Ishikawa (cell line): ENCODE results near the gene PDE3A.

Experiments
- CEBPB ChIP-seq: IDR thresholded peaks from 2 replicates; pipeline ENCODE4 v1.6.1; 2012
- CREB1 ChIP-seq: IDR thresholded peaks from 2 replicates; pipeline ENCODE4 v1.6.1; 2012; ENCODE audit warnings: low read depth
- EGR1 ChIP-seq: IDR thresholded peaks from 2 replicates; pipeline ENCODE4 v1.6.1; 2012
- EP300 ChIP-seq: IDR thresholded peaks from 2 replicates; pipeline ENCODE4 v1.6.1; 2012; ENCODE audit warnings: borderline replicate concordance
- FOXM1 ChIP-seq: IDR thresholded peaks from 2 replicates; pipeline ENCODE4 v1.6.1; 2012; ENCODE audit warnings: low read depth, borderline replicate concordance
- MAX ChIP-seq: IDR thresholded peaks from 2 replicates; pipeline ENCODE4 v1.6.1; 2012
- NFIC ChIP-seq: IDR thresholded peaks from 2 replicates; pipeline ENCODE4 v1.6.1; 2012
- RAD21 ChIP-seq: IDR thresholded peaks from 2 replicates; pipeline ENCODE4 v1.6.1; 2012; ENCODE audit warnings: low read depth
- REST ChIP-seq: IDR thresholded peaks from 2 replicates; pipeline ENCODE4 v1.6.1; 2012; ENCODE audit warnings: low read depth, mild to moderate bottlenecking
- TAF1 ChIP-seq: IDR thresholded peaks from 2 replicates; pipeline ENCODE4 v1.6.1; 2012; ENCODE audit warnings: low read depth, mild to moderate bottlenecking
- TCF12 ChIP-seq: IDR thresholded peaks from 2 replicates; pipeline ENCODE4 v1.6.1; 2012; ENCODE audit warnings: low read depth
- TEAD4 ChIP-seq: IDR thresholded peaks from 2 replicates; pipeline ENCODE4 v1.6.1; 2012
- USF1 ChIP-seq: IDR thresholded peaks from 2 replicates; pipeline ENCODE4 v1.6.1; 2012
- YY1 ChIP-seq: IDR thresholded peaks from 2 replicates; pipeline ENCODE4 v1.6.1; 2012; ENCODE audit warnings: low read depth
- ZBTB7A ChIP-seq: IDR thresholded peaks from 2 replicates; pipeline ENCODE4 v1.6.1; 2012; ENCODE audit warnings: low read depth

The PDE3A gene

GRCh38 chr12:20561871-20562270, 193.5 kb downstream of the PDE3A start:
- TF ChIP-seq CEBPB: no peak
- TF ChIP-seq EP300: no peak
- TF ChIP-seq USF1: no peak
- TF ChIP-seq EGR1: no peak
- no peak for TF ChIP-seq MAX

GRCh38 chr12:20567413-20567812, 199.1 kb downstream of the PDE3A start:
- TF ChIP-seq REST (no peak), CEBPB (no peak), MAX (no peak), RAD21 (no peak), EGR1 (no peak), TCF12 (no peak), YY1 (no peak), ZBTB7A (no peak), FOXM1 (no peak), EP300 (no peak), CREB1 (no peak), NFIC (no peak), TAF1 (no peak), USF1 (no peak), TEAD4 (no peak)

- TF ChIP-seq YY1: no peak
These were observed 204.1 kb downstream of the PDE3A start for GRCh38 chr12:20572451-20572850.

GRCh38 chr12:20576528-20576927, 208.2 kb downstream of the PDE3A start:
- TF ChIP-seq CREB1 (no peak), EP300 (no peak), CEBPB (no peak), YY1 (no peak), REST (no peak), EGR1 (no peak), MAX (no peak), ZBTB7A (no peak), TAF1 (no peak), FOXM1 (no peak), RAD21 (no peak), TCF12 (no peak), TEAD4 (no peak), NFIC (no peak), USF1 (no peak)

GRCh38 chr12:20577054-20577453, 208.7 kb downstream of the PDE3A start:
- TF ChIP-seq NFIC (no peak), CREB1 (no peak), CEBPB (no peak), ZBTB7A (no peak), REST (no peak)
